Activated CD8-positive, alpha-beta memory T cell treated with anti-CD3 and anti-CD28 coated beads, Interleukin-2, amount 50 U/mL, for 24 hours (primary cell): Measurements from ENCODE around the gene NRAP.

Experiments used
- DNase-seq: peaks from one replicate; pipeline ENCODE4 v3.0.0-alpha.2; 2020; ENCODE audit errors: extremely low read depth

NRAP gene

GRCh38 chr10:113610631-113611601 is 52.9 kb downstream of the NRAP start:
- DNase-seq: no peak

- DNase-seq: no peak
Measured at GRCh38 chr10:113609704-113610108, 54.1 kb downstream of the NRAP start.

- DNase-seq: no peak
Measured at GRCh38 chr10:113605268-113605978, 58.4 kb downstream of the NRAP start.

- no peak for DNase-seq
Measured at GRCh38 chr10:113604572-113604971, 59.3 kb downstream of the NRAP start.

- no peak for DNase-seq
Measured at GRCh38 chr10:113603057-113603777, 60.6 kb downstream of the NRAP start.

GRCh38 chr10:113600569-113600968 is 63.3 kb downstream of the NRAP start:
- DNase-seq: no peak

- DNase-seq: no peak
Measured at GRCh38 chr10:113594652-113595051, 69.2 kb downstream of the NRAP start.

GRCh38 chr10:113592380-113592779 is 71.5 kb downstream of the NRAP start:
- DNase-seq: no peak

- DNase-seq: no peak
Measured at GRCh38 chr10:113590581-113590980, 73.3 kb downstream of the NRAP start.

- no peak for DNase-seq
Measured at GRCh38 chr10:113589201-113589770, 74.6 kb downstream of the NRAP start.

GRCh38 chr10:113585949-113586348 is 77.9 kb downstream of the NRAP start:
- no peak for DNase-seq

GRCh38 chr10:113583571-113583970 is 80.3 kb downstream of the NRAP start:
- no peak for DNase-seq

- DNase-seq: no peak
Measured at GRCh38 chr10:113581092-113581491, 82.7 kb downstream of the NRAP start.

GRCh38 chr10:113578773-113579172 is 85.1 kb downstream of the NRAP start:
- no peak for DNase-seq

GRCh38 chr10:113576852-113577251 is 87.0 kb downstream of the NRAP start:
- no peak for DNase-seq

- no peak for DNase-seq
Measured at GRCh38 chr10:113573368-113573767, 90.5 kb downstream of the NRAP start.

GRCh38 chr10:113572520-113573290 is 91.1 kb downstream of the NRAP start:
- DNase-seq: no peak

GRCh38 chr10:113569576-113569975 is 94.3 kb downstream of the NRAP start:
- no peak for DNase-seq

GRCh38 chr10:113566888-113567287 is 97.0 kb downstream of the NRAP start:
- DNase-seq: no peak

- DNase-seq: no peak
Measured at GRCh38 chr10:113565364-113565763, 98.5 kb downstream of the NRAP start.
